ENCODE data around the gene USP4. TPM values are rescaled to one million over a fixed set of nuclear protein-coding genes. Genes with fewer than 3 reads are reported as not detected.

Gene USP4
- total and polyA plus RNA-seq, 2 donors (not counting 1 experiment from before 2014, with no cell fraction given), result 60.3 to 116 TPM

DNA sequence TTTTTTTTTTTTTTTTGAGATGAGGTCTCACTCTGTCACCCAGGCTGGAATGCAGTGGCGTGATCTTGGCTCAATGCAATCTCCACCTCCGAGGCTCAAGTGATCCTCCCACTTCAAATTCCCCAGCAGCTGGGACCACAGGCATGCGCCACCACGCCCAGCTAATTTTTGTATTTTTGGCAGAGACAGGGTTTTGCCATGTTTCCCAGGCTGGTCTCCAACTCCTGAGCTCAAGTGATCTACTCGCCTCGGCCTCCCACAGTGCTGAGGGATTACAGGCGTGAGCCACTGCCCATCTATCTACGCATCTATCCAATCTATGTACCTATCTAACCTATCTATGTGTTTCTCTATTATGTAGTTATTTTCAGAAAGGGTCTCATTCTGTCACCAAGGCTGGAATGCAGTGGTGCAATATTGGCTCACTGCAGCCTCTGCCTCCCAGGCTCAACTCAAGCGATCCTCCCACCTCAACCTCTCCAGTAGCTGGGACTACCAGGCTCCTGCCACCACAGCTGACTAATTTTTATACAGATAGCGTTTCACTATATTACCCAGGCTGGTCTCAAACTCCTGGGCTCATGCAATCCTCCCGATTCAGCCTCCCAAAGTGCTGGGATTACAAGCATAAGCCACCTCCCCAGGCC lies 38.5 kb upstream of the USP4 start:
- peaks cover 37% of the 10 kb centered on the region for H3K4me1 Mint-ChIP-seq
- H3K27ac Mint-ChIP-seq, result no peak overlapping the region
- POLR2A ChIA-PET, result interaction anchor here (0.7 kb wide), 1 partner anchor 9 kb away, joined by 7 read pairs; no protein-coding TSS in a partner anchor
- intact Hi-C loops (cut with micrococcal nuclease), result no loop called here
- no peak overlapping the region for H2AFZ ChIP-seq (ENCODE audit: insufficient read depth, low read depth, low read length, poor library complexity, severe bottlenecking)
- no peak for TF ChIP-seq EZH2 (IDR thresholded peaks at IDR 0.05; ENCODE audit: borderline replicate concordance, insufficient read depth, low read depth, low read length, poor library complexity, severe bottlenecking)
- TF ChIP-seq, protein P1, sequence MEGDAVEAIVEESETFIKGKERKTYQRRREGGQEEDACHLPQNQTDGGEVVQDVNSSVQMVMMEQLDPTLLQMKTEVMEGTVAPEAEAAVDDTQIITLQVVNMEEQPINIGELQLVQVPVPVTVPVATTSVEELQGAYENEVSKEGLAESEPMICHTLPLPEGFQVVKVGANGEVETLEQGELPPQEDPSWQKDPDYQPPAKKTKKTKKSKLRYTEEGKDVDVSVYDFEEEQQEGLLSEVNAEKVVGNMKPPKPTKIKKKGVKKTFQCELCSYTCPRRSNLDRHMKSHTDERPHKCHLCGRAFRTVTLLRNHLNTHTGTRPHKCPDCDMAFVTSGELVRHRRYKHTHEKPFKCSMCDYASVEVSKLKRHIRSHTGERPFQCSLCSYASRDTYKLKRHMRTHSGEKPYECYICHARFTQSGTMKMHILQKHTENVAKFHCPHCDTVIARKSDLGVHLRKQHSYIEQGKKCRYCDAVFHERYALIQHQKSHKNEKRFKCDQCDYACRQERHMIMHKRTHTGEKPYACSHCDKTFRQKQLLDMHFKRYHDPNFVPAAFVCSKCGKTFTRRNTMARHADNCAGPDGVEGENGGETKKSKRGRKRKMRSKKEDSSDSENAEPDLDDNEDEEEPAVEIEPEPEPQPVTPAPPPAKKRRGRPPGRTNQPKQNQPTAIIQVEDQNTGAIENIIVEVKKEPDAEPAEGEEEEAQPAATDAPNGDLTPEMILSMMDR (IDR thresholded peaks at IDR 0.05), result no peak
- peaks cover 99% of the 10 kb centered on the region for H3K79me2 ChIP-seq (ENCODE audit: control insufficient read depth, insufficient read depth, low read length)
- H3K9me3 ChIP-seq (ENCODE audit: control extremely low read depth in 1 of 3, control insufficient read depth in 2 of 3, insufficient read depth in 1 of 3, low read length in 2 of 3), result peaks cover 0 to 19% (median 0%) of the 10 kb centered on the region in 3 donors
- no peak overlapping the region for H3K4me3 ChIP-seq (ENCODE audit: control extremely low read depth in 1 of 5, extremely low read depth in 1 of 5, insufficient read depth in 1 of 5, low read depth in 2 of 5, low read length in 4 of 5)
- H3K27ac ChIP-seq (ENCODE audit: low read length in 2 of 2), result no peak overlapping the region
- peaks cover 2 to 19% of the 10 kb centered on the region in 2 experiments for H3K36me3 ChIP-seq (replicated peaks in 1 of 2; ENCODE audit: control extremely low read depth in 1 of 2, control insufficient read depth in 1 of 2, extremely low read depth in 1 of 2, insufficient read depth in 2 of 2, low read length in 1 of 2)
- DNase-seq (no peak), ATAC-seq (ENCODE audit: low read depth) (no peak)
- H3K4me1 ChIP-seq (ENCODE audit: control insufficient read depth in 2 of 2, insufficient read depth in 2 of 2, low read length in 2 of 2), result peaks cover 15 to 22% of the 10 kb centered on the region in 2 donors
- H3K4me2 ChIP-seq (replicated peaks; ENCODE audit: low read depth, low read length, poor library complexity, severe bottlenecking), result no peak overlapping the region
- no peaks in the 10 kb centered on the region for H3K27me3 ChIP-seq (replicated peaks in 1 of 4; ENCODE audit: control extremely low read depth in 1 of 4, control insufficient read depth in 3 of 4, insufficient read depth in 4 of 4, low read length in 3 of 4)
- H3K27me3 Mint-ChIP-seq, result no peaks in the 10 kb centered on the region
- 88% methylated on average over 8 of the region's 11 CpGs for WGBS (ENCODE audit: insufficient coverage)
- no peak overlapping the region for H3K4me3 Mint-ChIP-seq
- CTCF ChIA-PET, result interaction anchor here (0.6 to 1.1 kb wide), 2 partner anchors 38 to 221 kb away, joined by 4 read pairs; no protein-coding TSS in a partner anchor
- no peaks in the 10 kb centered on the region for H3K9me3 Mint-ChIP-seq (ENCODE audit: insufficient read depth)
- H4K20me1 ChIP-seq (ENCODE audit: control insufficient read depth, insufficient read depth, low read length, poor library complexity, severe bottlenecking), result peaks cover 99% of the 10 kb centered on the region
- no peak overlapping the region for H3K9ac ChIP-seq (ENCODE audit: low read length)

GRCh38 chr3:49377483-49377882 lies 37.6 kb upstream of the USP4 start:
- Mint-ChIP-seq H3K27ac (no peak overlapping the region), H3K9me3 (ENCODE audit: insufficient read depth) (no peaks in the 10 kb centered on the region), H3K4me3 (no peak overlapping the region), H3K4me1 (peaks cover 38% of the 10 kb centered on the region), H3K27me3 (no peaks in the 10 kb centered on the region)
- no peak overlapping the region for H3K9ac ChIP-seq (ENCODE audit: low read length)
- POLR2A ChIA-PET, result interaction anchor here (0.7 kb wide), 1 partner anchor 11 kb away, joined by 3 read pairs; no protein-coding TSS in a partner anchor
- no peaks in the 10 kb centered on the region for H3K27me3 ChIP-seq (replicated peaks in 1 of 4; ENCODE audit: control extremely low read depth in 1 of 4, control insufficient read depth in 3 of 4, insufficient read depth in 4 of 4, low read length in 3 of 4)
- H3K4me2 ChIP-seq (replicated peaks; ENCODE audit: low read depth, low read length, poor library complexity, severe bottlenecking), result no peak overlapping the region
- no peak overlapping the region for H3K4me3 ChIP-seq (ENCODE audit: control extremely low read depth in 1 of 5, extremely low read depth in 1 of 5, insufficient read depth in 1 of 5, low read depth in 2 of 5, low read length in 4 of 5)
- 100% methylated on average over 1 of the region's 1 CpG for WGBS (ENCODE audit: insufficient coverage)
- peaks cover 99% of the 10 kb centered on the region for H4K20me1 ChIP-seq (ENCODE audit: control insufficient read depth, insufficient read depth, low read length, poor library complexity, severe bottlenecking)
- H3K4me1 ChIP-seq (ENCODE audit: control insufficient read depth in 2 of 2, insufficient read depth in 2 of 2, low read length in 2 of 2), result peaks cover 15 to 20% of the 10 kb centered on the region in 2 donors
- H2AFZ ChIP-seq (ENCODE audit: insufficient read depth, low read depth, low read length, poor library complexity, severe bottlenecking), result no peak overlapping the region
- H3K36me3 ChIP-seq (replicated peaks in 1 of 2; ENCODE audit: control extremely low read depth in 1 of 2, control insufficient read depth in 1 of 2, extremely low read depth in 1 of 2, insufficient read depth in 2 of 2, low read length in 1 of 2), result peaks cover 2 to 28% of the 10 kb centered on the region in 2 experiments
- TF ChIP-seq EZH2 (IDR thresholded peaks at IDR 0.05; ENCODE audit: borderline replicate concordance, insufficient read depth, low read depth, low read length, poor library complexity, severe bottlenecking), result no peak
- TF ChIP-seq, protein P1 (IDR thresholded peaks at IDR 0.05), result no peak
- H3K27ac ChIP-seq (ENCODE audit: low read length in 2 of 2), result peak overlapping the region in 1 of 2 donors; percentile 59
- intact Hi-C loops (cut with micrococcal nuclease), result no loop called here
- peak; percentile 27 for DNase-seq
- ATAC-seq (ENCODE audit: low read depth), result peak; percentile 54
- peaks cover 99% of the 10 kb centered on the region for H3K79me2 ChIP-seq (ENCODE audit: control insufficient read depth, insufficient read depth, low read length)
- peaks cover 0 to 19% (median 0%) of the 10 kb centered on the region in 3 donors for H3K9me3 ChIP-seq (ENCODE audit: control extremely low read depth in 1 of 3, control insufficient read depth in 2 of 3, insufficient read depth in 1 of 3, low read length in 2 of 3)
- CTCF ChIA-PET, result interaction anchor here (1.1 to 1.4 kb wide), 2 partner anchors 37 to 72 kb away, joined by 3 to 4 read pairs; no protein-coding TSS in a partner anchor
